Measurements from ENCODE around the gene NUMBL. TPM values are rescaled to one million over a fixed set of nuclear protein-coding genes. Genes with fewer than 3 reads are reported as not detected.

NUMBL gene
- total RNA-seq, 6 experiments from 2014 or later = 6.1 to 19.6 (median 10.5) TPM

GRCh38 chr19:40683437-40683836 is 7.0 kb downstream of the NUMBL start:
- 74% methylated on average over 6 of the region's 9 CpGs for WGBS (ENCODE audit: insufficient coverage, low coverage, low lambda C conversion rate, missing lambda C conversion rate)
- H3K4me1 ChIP-seq = no peaks in the 10 kb centered on the region

GRCh38 chr19:40682431-40682964 is 8.0 kb downstream of the NUMBL start:
- Histone ChIP-seq H3K4me3 (no peak overlapping the region), H3K9me3 (no peaks in the 10 kb centered on the region), H3K27ac (no peak overlapping the region), H3K4me1 (no peaks in the 10 kb centered on the region), H3K36me3 (peaks cover 0 to 42% (median 0%) of the 10 kb centered on the region in 4 donors), H3K27me3 (no peaks in the 10 kb centered on the region)
- DNase-seq (no peak), ATAC-seq (no peak)
- 95% methylated on average over 6 of the region's 18 CpGs for WGBS (ENCODE audit: insufficient coverage, low coverage, low lambda C conversion rate, missing lambda C conversion rate)
- no peak for TF ChIP-seq CTCF (IDR thresholded peaks at IDR 0.05)
- no peak for TF ChIP-seq POLR2A (IDR thresholded peaks at IDR 0.05)
- intact Hi-C loops (cut with DNase I) = no loop called here

More at GRCh38 chr19:40683437-40683836, 7.0 kb downstream of the NUMBL start:
- TF ChIP-seq POLR2A (IDR thresholded peaks at IDR 0.05) = no peak
- TF ChIP-seq CTCF (IDR thresholded peaks at IDR 0.05) = no peak
- Histone ChIP-seq H3K27me3 (no peaks in the 10 kb centered on the region), H3K27ac (no peak overlapping the region), H3K36me3 (peaks cover 0 to 33% (median 0%) of the 10 kb centered on the region in 4 donors), H3K9me3 (no peaks in the 10 kb centered on the region), H3K4me3 (no peak overlapping the region)
- intact Hi-C loops (cut with DNase I) = no loop called here
- DNase-seq (no peak), ATAC-seq (no peak)

GRCh38 chr19:40681039-40681438 is 9.4 kb downstream of the NUMBL start:
- Histone ChIP-seq H3K9me3 (no peaks in the 10 kb centered on the region), H3K4me1 (no peaks in the 10 kb centered on the region), H3K27ac (no peak overlapping the region), H3K36me3 (peaks cover 0 to 53% (median 0%) of the 10 kb centered on the region in 4 donors), H3K4me3 (no peak overlapping the region), H3K27me3 (no peaks in the 10 kb centered on the region)
- TF ChIP-seq POLR2A (IDR thresholded peaks at IDR 0.05) (no peak), CTCF (IDR thresholded peaks at IDR 0.05) (no peak)
- intact Hi-C loops (cut with DNase I) = no loop called here
- DNase-seq = no peak
- ATAC-seq = no peak
- WGBS (ENCODE audit: insufficient coverage, low coverage, low lambda C conversion rate, missing lambda C conversion rate) = no CpG with 5 or more reads among the region's 4 CpGs

GRCh38 chr19:40677156-40677555 is 13.3 kb downstream of the NUMBL start:
- 90% methylated on average over 2 of the region's 23 CpGs for WGBS (ENCODE audit: insufficient coverage, low coverage, low lambda C conversion rate, missing lambda C conversion rate)
- Histone ChIP-seq H3K4me3 (no peak overlapping the region), H3K4me1 (no peaks in the 10 kb centered on the region), H3K36me3 (peaks cover 0 to 79% (median 3%) of the 10 kb centered on the region in 4 donors), H3K27me3 (no peaks in the 10 kb centered on the region), H3K9me3 (no peaks in the 10 kb centered on the region), H3K27ac (no peak overlapping the region)
- ATAC-seq (peak in 1 of 4 donors; percentile 18), DNase-seq (no peak)
- TF ChIP-seq CTCF (IDR thresholded peaks at IDR 0.05) = no peak
- no peak for TF ChIP-seq POLR2A (IDR thresholded peaks at IDR 0.05)
- intact Hi-C loops (cut with DNase I) = no loop called here

Data from right lobe of liver (tissue), 6 donors.